Neuron (in vitro differentiated cells): Measurements from ENCODE around the gene C4orf36.

Source experiments
- H2AFZ ChIP-seq: one replicate; pipeline ENCODE4 v1.6.1; 2013; ENCODE audit warnings: low read depth, mild to moderate bottlenecking, inconsistent platforms, low read length, moderate library complexity
- H3K27me3 ChIP-seq: one replicate; pipeline ENCODE4 v1.6.1; 2013; ENCODE audit warnings: low read length; ENCODE audit not compliant: insufficient read depth
- H3K36me3 ChIP-seq: one replicate; pipeline ENCODE4 v1.6.1; 2013; ENCODE audit warnings: low read length; ENCODE audit not compliant: insufficient read depth
- H3K4me1 ChIP-seq: one replicate; pipeline ENCODE4 v1.6.1; 2013; ENCODE audit warnings: low read length; ENCODE audit not compliant: insufficient read depth
- H3K4me3 ChIP-seq: 2 replicates; pipeline ENCODE4 v1.5.1; 2013; ENCODE audit warnings: mild to moderate bottlenecking, low read length, moderate library complexity
- H3K9me3 ChIP-seq: one replicate; pipeline ENCODE4 v1.6.1; 2013; ENCODE audit warnings: low read length

C4orf36 gene

DNA sequence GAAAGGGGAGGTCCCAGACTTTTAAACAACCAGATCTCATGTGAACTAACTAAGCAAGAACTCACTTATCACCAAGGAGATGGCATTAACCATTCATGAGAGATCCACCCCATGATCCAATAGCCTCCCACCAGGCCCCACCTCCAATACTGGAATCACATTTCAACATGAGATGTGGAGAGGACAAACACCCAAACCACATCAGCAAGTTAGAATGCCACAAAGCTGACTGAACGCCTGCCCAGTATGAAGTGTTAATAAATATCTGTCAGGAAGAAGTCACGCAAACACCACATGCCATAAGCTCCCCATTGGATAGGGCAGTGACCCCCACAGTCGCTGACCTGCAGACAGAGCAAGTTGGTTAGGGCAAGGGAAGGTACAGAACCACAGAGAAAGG is 57.3 kb downstream of the C4orf36 start:
- Histone ChIP-seq H3K4me1 (no peaks in the 10 kb centered on the region), H3K36me3 (no peaks in the 10 kb centered on the region), H2AFZ (no peak overlapping the region), H3K9me3 (no peaks in the 10 kb centered on the region), H3K4me3 (no peak overlapping the region), H3K27me3 (no peaks in the 10 kb centered on the region)

DNA sequence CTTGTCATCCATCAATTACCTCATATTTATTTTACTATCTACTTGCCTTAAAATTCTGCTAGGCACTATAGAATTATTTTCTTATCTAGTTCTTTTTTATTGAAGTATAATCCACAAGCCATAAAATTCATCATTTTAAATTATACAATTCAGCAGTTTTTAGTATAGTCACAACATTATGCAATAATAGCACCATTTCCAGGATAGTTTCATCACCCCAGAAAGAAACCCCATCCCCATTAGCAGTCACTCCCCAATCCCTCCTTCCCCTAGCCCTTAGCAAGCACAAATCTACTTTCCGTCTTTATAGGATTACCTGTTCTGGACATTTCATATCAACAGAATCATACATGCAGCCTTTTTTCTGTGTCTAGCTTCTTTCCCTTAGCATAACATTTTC is 58.6 kb downstream of the C4orf36 start:
- Histone ChIP-seq H3K27me3 (no peaks in the 10 kb centered on the region), H2AFZ (no peak overlapping the region), H3K4me1 (no peaks in the 10 kb centered on the region), H3K4me3 (no peak overlapping the region), H3K36me3 (no peaks in the 10 kb centered on the region), H3K9me3 (no peaks in the 10 kb centered on the region)

DNA sequence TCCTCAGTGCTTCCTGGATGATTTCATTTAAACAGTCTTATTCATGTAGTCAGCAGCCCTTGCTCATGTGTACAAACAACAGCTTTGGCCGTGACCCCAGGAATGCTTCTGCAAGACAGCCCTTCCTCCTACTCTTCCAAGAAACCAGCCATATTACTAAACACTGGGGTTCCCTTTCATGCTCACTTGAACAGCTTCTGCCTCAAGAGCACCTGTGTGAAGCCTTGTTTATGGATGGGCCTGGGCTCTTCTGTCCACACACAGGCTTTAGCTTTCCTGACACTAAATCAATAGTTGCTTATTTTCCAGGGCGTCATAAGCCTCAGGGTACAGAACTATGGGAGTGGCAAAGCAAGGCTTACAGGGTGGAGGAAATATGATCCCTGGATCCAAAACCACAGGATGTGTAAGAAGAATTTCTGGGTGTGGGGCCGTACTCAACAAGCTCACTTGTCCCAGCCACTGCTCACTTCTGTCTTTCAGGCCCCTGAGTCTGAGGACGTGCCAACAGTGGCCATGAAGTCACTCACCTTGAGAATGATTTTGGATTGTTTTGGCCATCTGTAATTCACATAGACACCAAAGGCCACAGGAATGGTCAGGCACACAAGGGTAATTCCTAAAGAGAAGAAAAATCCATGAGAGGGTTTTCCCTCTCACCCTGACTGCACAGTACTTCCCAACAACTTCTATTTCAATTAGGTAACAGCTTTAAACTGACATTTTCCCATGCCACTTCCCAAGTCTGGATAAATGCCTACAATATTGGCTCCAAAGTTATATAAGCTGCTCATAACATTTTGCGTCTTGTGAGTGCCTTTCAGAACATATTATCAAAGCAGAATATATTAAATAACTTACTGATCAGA is 60.7 kb downstream of the C4orf36 start:
- Histone ChIP-seq H3K4me1 (no peaks in the 10 kb centered on the region), H2AFZ (no peak overlapping the region), H3K9me3 (no peaks in the 10 kb centered on the region), H3K27me3 (no peaks in the 10 kb centered on the region), H3K4me3 (no peak overlapping the region), H3K36me3 (no peaks in the 10 kb centered on the region)
